SW480 (cell line): ENCODE results near the gene MAN2B1.
"Not testable (repeated sequence)": the region's sequence is repeated elsewhere in the genome, so short reads cannot be mapped to it uniquely, and the experiment has no call there.

Experiments used
- DNase-seq: peaks from one replicate; pipeline ENCODE4 v3.0.0-alpha.2; 2016; ENCODE audit warnings: low spot score

Gene MAN2B1

GRCh38 chr19:12689012-12689411, 22.5 kb upstream of the MAN2B1 start:
- DNase-seq: no peak

GRCh38 chr19:12687496-12688196, 21.1 kb upstream of the MAN2B1 start, which contains the start of gene GNG14:
Gene GNG14, plus strand, starts transcription at chr19:12687998. Its CDS starts 51 bp downstream, at chr19:12688049.
- no peak for DNase-seq

- no peak for DNase-seq
These were observed 19.3 kb upstream of the MAN2B1 start for GRCh38 chr19:12685831-12686230.

DNA sequence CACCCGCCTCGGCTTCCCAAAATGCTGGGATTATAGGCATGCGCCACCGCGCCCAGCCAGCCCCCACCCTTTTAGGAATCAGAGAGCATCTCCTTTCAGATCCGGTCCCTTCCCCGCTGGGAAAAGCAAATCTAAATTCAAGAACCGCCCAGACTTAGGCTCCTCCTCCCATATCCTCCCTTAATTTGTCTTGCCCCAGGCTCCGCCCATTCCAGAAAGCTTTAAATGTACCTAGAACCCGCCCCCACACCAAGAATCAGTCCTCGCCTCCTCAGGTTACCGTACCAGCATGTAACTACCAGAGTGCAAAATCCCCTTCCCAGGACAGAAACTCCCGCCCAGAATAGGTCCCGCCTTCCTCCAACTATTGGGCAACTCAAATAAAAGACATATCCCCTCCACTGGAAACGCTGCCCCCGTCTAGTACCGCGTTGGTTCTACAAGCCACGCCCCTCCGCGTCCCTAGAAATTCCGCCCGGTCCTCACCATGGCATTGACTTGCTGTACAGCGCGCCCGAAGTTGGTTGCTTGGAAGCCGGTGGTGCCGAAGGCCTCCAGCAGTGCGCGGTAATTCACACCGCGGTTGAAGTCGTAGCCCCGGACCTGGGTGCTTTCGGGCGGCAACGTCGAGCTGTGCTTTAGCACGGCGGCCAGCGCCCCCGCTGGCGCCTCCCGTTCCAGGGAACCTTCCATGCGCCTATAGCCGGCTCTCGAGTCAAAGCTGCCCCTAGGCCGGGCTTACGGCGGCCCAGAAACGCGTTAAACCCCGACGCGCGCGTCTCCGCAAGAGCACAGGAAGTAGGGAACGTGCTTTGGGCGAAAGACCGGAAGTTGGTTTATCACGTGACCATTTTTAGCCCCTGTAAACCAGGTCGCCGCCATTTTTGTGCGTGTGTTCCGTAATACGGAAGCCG, 14.8 kb upstream of the MAN2B1 start, which contains the start of gene DHPS:
DHPS (minus strand) TSS at position 807 of the 914 bp plus-strand sequence; CDS start at position 693, 114 bp downstream.
- DNase-seq: peak; percentile 99

DNA sequence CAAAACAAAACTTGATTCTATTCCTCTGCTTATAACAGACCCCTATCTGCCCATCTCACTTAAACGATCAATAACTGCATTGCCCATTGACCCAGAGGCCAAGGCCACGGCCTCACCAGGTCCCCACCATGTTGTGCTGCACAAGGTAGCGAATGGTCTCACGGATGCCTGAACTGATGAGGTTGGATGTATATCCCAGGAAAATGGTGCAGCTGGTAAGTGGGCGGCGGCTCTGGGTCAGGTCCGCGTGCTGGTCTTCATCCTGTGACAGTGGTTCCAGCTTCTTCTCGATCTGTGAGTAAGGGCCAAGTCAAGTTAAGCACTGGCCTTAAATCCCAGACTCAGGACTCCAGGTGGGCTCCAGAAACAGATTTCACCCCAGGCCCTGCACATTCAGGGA, 13.5 kb upstream of the MAN2B1 start:
- DNase-seq: no peak

DNA sequence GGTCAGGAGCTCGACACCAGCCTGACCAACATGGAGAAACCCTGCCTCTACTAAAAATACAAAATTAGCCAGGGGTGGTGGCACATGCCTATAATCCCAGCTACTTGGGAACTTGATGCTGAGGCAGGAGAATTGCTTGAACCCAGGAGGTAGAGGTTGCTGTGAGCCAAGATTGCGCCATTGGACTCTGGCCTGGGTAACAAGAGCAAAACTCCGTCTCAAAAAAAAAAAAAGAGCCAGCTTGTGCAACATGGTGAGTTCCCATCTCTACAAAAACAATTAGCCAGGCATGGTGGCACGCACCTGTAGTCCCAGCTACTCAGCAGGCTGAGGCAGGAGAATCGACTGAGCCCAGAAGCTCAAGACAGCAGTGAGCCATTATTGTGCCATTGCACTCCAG, 11.5 kb upstream of the MAN2B1 start:
- not testable (repeated sequence) for DNase-seq

- DNase-seq: no peak
These were observed 10.4 kb upstream of the MAN2B1 start for GRCh38 chr19:12676928-12677327.

DNA sequence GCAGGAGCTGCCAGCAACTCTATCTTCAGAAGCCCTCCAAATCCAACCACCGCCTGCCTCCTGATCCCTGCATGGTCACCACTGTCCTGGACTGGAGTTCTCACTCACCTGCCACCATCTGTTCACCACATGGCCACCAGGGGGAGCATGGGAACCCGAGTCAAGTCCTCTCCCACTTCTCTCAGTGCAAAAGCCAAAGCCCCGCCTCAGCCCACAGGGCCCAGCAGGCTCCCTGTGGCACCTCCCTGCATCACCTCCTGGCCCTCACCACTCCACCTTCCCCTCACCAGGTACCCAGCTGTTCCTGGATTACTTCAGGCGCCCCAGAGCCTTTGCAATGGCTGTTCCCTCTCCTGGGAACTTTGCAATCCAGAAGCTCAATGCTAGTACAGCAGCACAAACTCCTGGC, 9.8 kb upstream of the MAN2B1 start:
- peak; percentile 68 for DNase-seq

DNA sequence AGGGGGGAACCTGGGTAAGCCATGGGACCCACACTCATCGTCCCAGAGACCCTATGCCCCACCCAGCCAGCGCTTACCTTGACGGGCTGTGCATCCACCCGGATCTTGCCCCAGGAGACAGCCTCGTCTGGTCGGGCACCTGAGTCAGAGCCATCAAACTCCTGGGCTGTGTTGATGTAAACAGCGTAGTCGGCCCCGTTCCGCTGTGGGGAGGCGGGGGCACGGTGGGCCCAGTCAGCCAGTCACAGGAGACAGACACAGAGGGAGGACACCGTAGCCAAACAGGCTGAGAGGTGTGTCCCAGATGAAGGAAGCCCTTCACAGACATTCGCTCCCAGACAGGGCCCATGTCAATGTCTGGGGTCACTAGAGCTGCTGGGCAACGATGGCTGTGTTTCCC, 9.4 kb upstream of the MAN2B1 start:
- DNase-seq: no peak

- no peak for DNase-seq
These were observed 8.9 kb upstream of the MAN2B1 start for GRCh38 chr19:12675399-12675798.

DNA sequence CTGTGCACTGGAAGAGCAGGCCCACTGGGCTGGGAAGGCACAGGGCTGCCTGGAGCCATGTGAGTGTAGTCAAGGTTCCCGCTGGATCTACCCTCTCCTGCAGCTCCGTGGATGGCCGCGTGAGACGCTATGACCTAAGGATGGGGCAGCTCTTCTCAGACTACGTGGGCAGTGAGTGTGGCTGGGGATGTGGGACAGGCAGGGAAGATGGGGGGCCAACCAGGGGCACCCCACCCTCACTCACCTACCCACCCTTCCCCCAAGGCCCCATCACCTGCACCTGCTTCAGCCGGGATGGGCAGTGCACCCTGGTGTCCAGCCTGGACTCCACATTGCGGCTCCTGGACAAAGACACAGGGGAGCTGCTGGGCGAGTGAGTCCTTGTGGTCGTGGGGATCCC, 6.2 kb upstream of the MAN2B1 start:
- no peak for DNase-seq

GRCh38 chr19:12670159-12670928, 3.8 kb upstream of the MAN2B1 start:
- no peak for DNase-seq

DNA sequence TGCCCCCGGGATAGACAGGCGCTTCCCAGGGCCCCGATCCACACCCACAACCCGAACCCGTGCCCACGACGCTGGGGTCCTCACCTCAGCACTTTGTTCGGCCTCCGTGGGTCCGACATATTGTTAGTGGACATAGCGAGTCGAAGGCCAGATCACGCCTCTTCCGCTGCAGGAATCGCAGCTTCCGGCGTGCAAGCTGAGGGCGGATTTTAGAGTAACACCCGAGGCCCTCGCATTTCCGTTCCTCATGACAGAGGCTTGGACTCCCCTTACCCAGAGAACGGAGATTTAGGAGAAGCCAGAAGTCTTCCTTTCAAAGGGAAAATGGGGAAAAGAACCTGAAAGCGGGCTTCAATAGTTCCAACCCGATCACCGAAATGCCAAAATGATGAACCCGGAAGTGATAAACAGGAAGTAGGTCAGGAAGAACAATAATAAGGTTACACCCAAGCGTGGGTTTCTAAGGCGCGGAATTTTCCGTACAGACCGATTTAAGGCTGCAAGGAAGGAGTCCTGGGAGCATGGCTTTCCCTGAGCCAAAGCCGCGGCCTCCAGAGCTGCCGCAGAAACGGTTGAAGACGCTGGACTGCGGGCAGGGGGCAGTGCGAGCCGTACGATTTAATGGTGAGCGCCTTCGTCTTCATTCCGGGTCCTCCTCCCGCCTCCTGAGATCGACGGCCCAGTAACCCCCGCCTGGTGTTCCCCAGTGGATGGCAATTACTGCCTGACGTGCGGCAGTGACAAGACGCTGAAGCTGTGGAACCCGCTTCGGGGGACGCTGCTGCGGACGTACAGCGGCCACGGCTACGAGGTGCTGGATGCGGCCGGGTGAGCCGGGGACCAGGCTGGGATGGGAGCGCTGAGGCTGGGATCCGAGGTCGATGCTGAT, 3.0 kb upstream of the MAN2B1 start:
- peak; percentile 82 for DNase-seq

DNA sequence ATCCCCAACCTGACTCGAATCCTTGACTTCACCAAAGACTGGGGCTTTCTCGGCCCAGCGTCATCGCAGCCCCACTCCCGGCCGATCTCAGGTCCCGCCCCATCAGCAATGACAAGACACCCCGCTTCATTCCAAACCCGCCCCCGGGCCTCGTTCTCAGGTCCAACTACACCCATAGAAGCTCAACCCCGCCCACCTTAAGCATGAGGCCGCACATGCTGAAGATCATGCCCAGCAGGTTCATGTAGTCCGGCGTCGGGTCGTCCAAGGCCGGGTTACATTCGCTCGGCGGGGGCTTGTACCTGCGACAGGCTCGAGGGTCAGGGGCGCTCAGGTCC, 2.4 kb upstream of the MAN2B1 start:
- peak; percentile 53 for DNase-seq

- DNase-seq: no peak
These were observed 1.8 kb upstream of the MAN2B1 start for GRCh38 chr19:12668346-12668745.

GRCh38 chr19:12667731-12668302, 1.3 kb upstream of the MAN2B1 start:
- no peak for DNase-seq

DNA sequence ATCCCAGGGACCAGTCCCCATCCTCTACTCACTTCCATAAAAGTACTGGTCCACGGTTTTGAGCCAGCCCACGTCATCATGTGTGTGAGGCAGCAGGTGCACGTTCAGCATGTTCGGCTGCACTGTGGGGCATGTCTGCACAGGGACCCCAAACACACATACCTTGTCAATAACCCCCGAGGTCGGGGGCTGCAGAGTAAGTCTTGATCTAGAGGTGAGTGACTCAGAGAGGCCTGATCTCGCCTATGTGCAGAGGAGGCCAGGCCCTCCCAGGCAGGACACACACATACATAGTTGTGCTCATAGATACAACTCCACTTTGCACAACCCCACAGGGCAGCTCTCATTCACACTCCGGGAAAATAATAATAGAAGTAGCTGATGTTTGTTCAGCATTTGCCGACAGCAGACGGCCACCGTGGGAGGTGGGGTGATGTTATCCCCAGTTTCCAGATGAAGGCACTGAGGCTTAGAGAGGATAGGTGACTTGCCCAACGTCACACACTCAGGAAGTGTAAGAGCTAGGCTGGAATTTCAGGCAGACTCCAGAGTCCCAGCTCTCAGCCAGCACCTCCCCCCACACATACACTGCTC, 774 bp downstream of the MAN2B1 start:
- DNase-seq: no peak

DNA sequence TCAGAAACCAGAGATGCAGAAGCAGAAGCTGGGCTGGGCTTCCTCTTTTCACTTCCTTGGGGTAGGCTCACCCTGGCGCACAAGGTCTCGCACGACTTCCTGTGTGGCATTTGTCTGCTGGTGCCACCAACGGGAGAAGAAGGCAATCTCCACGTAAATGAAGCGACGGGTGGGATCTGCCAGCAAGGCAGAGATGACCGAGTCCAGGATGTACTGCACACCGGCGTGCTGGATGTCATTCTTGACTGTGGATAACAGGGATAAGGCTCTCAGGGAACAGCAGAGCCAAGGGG, 1.3 kb downstream of the MAN2B1 start:
- DNase-seq: no peak

GRCh38 chr19:12664406-12665280, 1.9 kb downstream of the MAN2B1 start:
- peak; percentile 22 for DNase-seq

GRCh38 chr19:12660980-12661379, 5.6 kb downstream of the MAN2B1 start:
- no peak for DNase-seq
